GM06990 (cell line): Measurements from ENCODE around the gene CUX1.

ENCODE experiments used
- DNase-seq: peaks from one replicate; pipeline ENCODE4 v3.0.0-alpha.2; 2011; ENCODE audit not compliant: insufficient read length; ENCODE audit errors: extremely low read depth
- H3K27me3 ChIP-seq: replicated peaks from 2 replicates; pipeline ENCODE4 v1.6.0; 2011; ENCODE audit warnings: low read length; ENCODE audit not compliant: control insufficient read depth, insufficient read depth
- H3K36me3 ChIP-seq: 2 replicates; pipeline ENCODE4 v1.5.1; 2011; ENCODE audit warnings: low read length; ENCODE audit not compliant: control insufficient read depth, insufficient read depth
- H3K4me3 ChIP-seq: replicated peaks from 2 replicates; pipeline ENCODE4 v1.5.1; 2011; ENCODE audit warnings: low read depth, mild to moderate bottlenecking, control low read depth, low read length
- CTCF ChIP-seq: IDR thresholded peaks from 2 replicates; pipeline ENCODE4 v1.5.1; 2011; ENCODE audit warnings: low read length, control low read depth, mild to moderate bottlenecking, inconsistent platforms; ENCODE audit not compliant: insufficient read depth, poor library complexity, severe bottlenecking

Gene CUX1

GRCh38 chr7:102119925-102120324, 302.5 kb downstream of the CUX1 start:
- Histone ChIP-seq H3K27me3 (no peaks in the 10 kb centered on the region), H3K4me3 (no peak overlapping the region), H3K36me3 (peaks cover 1% of the 10 kb centered on the region)
- DNase-seq = no peak
- TF ChIP-seq CTCF = no peak

DNA sequence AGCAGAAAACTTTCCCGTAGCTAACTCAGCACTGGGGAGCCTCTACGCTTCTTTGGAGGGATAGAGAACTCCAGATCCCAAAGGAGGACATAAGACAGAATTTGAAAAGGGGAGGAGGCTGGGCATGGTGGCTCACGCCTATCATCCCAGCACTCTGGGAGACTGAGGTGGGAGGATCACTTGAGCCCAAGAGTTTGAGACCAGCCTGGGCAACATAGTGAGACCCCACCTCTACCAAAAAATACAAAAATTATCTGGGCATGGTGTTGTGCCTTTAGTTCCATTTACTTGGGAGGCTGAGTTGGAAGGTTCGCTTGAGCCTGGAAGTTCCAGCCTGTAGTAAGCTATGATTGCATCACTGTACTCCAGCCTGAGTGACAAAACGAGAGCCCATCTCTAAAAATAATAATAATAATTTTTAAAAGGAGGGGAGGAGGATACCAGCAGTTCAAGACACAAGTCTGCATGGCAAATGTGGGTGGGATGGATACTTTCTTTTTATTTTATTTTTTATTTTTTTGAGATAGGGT, 303.3 kb downstream of the CUX1 start:
- H3K27me3 ChIP-seq = no peaks in the 10 kb centered on the region
- DNase-seq = no peak
- no peaks in the 10 kb centered on the region; the same call in 1 of the 2 replicates for H3K36me3 ChIP-seq
- no peak overlapping the region for H3K4me3 ChIP-seq
- no peak for TF ChIP-seq CTCF

GRCh38 chr7:102122026-102122425, 304.6 kb downstream of the CUX1 start:
- H3K27me3 ChIP-seq = no peaks in the 10 kb centered on the region
- DNase-seq = no peak
- TF ChIP-seq CTCF = no peak
- no peaks in the 10 kb centered on the region; the same call in none of the 2 replicates for H3K36me3 ChIP-seq
- H3K4me3 ChIP-seq = no peak overlapping the region

DNA sequence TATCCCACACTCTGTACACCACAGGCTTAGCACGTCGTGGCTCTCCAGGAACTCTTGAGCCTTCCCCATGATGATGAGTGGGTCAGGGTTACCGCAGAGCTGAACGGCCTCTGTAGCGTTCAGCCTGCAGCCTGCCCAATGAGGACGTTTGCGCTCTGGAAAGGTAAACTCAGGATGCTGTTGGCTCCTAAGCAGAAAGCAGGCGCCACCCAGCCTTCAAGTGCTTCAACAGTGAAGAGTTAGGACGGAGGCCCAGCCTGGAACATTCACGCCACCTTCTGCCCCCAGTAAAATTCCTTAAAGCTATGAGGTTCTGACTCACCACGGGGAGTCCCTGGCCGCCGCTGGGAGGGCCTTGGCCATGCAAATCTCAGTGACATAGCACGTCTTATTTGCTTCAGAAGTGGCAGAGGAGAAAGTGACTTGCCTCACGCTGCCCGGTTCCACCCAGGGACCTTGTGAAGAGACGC, 307.7 kb downstream of the CUX1 start:
- H3K36me3 ChIP-seq = no peaks in the 10 kb centered on the region; the same call in 1 of the 2 replicates
- no peaks in the 10 kb centered on the region for H3K27me3 ChIP-seq
- H3K4me3 ChIP-seq = no peak overlapping the region
- peak; percentile 39 for TF ChIP-seq CTCF
- DNase-seq = peak; percentile 65

DNA sequence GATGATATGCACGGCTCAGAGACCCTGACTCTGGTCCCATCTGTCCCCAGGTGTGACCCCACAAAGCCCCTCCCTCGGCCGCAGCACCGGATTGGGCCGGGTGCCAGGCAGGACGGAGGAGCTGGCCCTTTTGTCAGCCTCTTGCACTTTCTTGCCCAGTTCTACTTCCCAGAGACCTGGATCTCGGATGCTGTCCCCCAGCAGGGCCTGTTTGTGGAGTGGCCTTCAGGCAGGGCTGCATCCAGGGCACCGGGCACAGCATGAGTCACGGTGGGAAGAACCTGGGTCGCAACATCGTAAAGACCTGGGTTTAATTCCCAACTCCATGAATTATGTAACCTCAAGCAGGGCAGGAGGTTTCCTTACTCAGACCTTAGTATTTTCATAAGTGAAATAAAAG, 310.9 kb downstream of the CUX1 start:
- no peak for DNase-seq
- no peak for TF ChIP-seq CTCF
- Histone ChIP-seq H3K4me3 (no peak overlapping the region), H3K27me3 (no peaks in the 10 kb centered on the region), H3K36me3 (no peaks in the 10 kb centered on the region; the same call in 1 of the 2 replicates)

DNA sequence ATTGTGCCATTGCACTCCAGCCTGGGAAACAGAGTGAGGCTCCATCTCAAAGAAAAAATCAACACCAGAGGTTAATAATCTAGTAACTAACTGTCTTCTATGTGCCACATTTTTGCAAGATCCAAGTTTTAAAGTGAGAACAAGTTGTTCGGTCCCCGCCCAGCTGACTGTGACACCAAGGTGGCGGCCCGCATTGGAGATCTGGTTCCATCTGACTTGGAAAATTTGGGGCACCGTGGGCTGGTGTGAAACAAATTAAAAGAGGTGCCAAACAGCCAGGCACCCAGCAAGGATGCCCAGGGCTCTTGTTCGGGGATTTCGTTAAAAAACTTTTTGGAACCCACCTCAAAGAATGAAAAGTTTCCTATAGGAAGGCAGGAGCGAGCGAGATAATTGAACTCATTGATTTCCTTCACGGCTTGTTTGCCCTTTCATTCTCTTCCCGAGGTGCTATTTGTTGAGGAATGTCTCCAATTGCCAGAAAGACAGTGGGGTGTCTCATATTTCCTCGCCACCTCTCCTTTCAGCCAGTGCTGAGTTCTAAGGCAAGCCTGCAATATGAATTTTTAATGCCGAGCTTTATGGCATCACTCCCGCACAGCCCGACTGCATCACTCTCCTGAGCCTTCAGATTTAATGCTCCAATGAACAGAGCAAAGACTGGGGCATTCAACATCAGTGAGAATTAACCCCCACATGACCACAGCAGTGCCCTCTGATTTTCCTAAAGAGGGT, 312.4 kb downstream of the CUX1 start:
- no peak for TF ChIP-seq CTCF
- no peak overlapping the region for H3K4me3 ChIP-seq
- DNase-seq = no peak
- no peaks in the 10 kb centered on the region for H3K27me3 ChIP-seq
- H3K36me3 ChIP-seq = no peaks in the 10 kb centered on the region; the same call in 1 of the 2 replicates
